Stimulated activated CD4-positive, alpha-beta T cell treated with anti-CD3 and anti-CD28 coated beads, Interleukin-15, amount 100 ng/mL, for 1 hour (primary cell): Measurements from ENCODE around the gene TECR.
"Not testable (repeated sequence)": the region's sequence is repeated elsewhere in the genome, so short reads cannot be mapped to it uniquely, and the experiment has no call there.

ENCODE experiments used
- DNase-seq, 2 donors: peaks; one replicate each; pipeline ENCODE4 v3.0.0-alpha.2; 2020; ENCODE audit warnings: low read depth in 1 of 2, low spot score in 1 of 2

TECR gene

DNA sequence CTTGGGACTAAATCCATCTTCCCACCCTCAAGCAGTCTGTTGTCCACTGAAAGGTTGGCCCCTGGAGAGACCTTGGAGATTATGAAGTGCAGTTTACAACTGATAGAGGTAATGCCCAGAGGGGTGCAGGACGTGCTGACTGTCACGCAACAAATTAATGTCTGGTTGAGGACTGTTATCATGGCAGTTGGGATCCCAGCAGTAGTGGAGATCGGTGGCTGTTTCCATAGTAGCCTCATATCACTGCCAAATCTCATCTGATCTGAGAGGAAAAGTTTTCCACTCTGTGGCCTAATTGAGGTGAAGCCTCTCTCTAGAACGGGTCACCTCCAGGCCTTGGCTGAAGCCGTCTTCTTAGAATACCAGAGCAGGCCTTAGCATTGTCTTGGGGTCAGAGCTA, 4.1 kb downstream of the TECR start:
- DNase-seq: no peak

DNA sequence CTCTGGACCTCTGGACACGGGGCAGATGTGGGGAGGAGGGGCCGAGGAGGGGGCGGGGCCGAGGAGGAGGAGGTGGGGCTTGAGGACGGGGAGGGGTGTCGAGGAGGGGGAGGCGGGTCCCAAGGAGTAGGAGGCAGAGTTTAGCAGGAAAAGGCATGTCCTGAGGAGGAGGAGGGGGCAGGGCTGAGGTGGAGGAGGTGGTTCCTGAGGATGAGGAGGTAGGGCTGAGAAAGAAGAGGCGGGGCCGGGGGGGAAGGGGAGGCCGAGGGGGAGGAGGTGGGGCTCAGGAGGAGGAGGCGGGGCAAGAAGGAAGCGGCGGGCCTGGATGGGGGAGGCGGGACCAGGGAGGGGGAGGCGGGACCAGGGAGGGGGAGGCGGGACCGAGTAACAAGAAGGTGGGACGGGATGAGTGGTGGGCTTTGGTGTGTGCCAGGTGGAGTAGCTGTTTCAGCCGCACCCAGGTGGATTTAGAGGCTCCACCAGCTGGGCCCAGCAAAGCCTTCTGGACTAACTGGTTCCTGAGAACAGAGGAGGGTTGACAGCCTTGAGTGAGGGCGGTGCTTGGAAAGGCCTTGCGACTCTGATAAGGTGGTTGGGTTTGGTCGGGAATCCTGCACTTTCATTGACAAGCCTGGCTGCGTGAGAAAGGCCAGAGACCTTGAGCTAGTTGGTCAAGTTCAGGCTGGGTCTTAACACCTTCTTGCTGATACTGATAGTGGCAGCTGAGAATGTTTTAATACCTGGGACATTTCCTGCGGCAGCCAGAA, 7.7 kb downstream of the TECR start:
- peak in 1 of 2 donors; percentile 26 for DNase-seq

DNA sequence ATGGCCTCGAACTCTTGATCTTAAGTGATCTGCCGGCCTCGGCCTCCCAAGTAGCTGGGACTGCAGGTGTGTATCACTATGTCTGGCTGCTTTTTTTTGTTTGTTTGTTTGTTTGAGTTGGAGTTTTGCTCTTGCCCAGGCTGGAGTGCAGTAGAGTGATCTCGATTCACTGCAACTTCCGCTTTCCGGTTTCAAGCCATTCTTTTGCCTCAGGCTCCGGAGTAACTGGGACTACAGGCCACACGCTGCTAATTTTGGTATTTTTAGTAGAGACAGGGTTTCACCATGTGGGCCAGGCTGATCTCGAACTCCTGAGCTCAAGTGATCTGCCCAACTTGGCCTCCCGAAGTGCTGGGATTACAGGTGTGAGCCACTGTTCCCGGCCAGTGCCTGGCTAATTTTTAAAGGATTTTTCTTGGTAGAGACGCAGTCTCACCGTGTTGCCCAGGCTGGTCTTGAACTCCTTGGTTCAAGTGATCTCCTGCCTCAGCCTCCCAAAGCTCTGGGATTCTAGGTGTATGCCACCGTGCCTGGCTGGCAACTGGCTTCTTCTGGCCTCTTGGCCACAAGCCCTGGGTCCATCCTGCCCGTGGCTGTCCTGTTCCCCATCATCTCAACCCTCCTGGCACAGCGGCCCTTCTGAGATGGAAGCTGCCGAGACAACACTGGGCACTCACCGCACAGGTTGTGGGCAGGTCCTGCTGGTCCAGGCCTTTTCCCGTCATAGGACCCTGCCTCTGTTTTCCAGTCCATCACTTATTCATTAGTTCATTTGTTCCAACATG, 11.5 kb downstream of the TECR start:
- no peak for DNase-seq

DNA sequence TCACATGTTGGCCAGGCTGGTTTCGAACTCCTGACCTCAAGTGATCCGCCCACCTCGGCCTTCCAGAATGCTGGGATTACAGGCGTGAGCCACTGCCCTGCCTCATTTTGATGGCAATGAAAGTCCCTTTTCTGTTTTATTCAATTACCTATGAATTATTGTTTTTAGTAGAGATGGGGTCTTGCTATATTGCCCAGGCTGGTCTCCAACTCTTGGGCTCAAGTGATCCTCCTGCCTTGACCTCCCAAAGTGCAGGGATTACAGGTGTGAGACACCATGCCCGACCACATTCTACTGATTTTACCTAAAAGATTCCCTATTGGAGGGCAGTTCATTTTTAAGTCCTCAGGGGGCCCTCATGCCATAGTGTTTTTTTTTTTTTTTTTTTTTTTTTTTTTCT, 12.6 kb downstream of the TECR start:
- DNase-seq: not testable (repeated sequence)

DNA sequence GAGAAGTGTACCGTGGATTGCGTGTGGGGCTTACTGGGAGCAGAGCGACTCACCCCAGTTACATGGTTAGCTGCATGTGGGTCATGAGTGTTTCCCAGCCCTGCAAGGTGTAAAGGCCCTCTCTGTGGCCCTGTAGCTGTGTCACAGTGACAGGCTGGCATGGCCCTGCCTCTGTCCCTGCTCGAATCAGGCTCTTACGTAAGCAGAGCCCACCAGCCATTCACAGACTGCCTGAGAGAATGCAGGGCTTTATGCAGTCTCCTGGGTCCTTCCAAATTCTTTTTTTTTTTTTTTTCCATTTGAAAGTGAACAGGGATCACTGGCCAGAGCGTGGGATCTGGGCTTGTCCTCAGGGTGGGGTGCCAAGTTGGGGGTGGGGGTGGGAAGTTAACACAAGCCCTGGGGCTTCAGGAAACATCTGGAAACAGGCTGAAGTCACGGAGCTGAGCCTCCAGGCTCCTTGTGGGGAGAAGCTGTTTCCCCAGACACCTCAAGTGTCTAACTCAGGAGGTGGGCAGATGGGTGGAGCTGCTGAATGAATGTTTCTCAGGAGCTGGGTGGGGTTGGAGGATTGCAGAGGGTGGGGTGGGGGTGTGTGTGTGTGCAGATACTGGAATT, 13.4 kb downstream of the TECR start:
- DNase-seq: no peak

DNA sequence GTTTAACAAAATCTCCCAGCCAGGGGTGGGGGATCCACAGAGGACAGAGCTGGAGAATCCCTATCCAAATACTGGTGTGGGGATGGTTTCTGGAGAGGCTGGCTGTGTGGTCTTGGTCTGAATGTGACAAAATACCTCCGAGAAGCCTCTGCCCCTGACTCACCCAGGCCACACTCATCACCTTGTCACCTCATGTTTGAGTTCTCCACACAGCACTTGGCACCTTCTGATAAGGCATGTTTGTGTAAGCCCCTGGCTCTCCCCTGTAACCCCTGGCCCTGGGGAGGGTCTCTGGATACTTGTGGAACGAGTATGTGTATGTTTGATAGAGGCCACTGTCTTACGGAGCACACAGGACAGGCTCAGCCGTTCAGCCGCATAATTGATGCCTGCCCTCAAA, 14.7 kb downstream of the TECR start:
- DNase-seq: no peak

DNA sequence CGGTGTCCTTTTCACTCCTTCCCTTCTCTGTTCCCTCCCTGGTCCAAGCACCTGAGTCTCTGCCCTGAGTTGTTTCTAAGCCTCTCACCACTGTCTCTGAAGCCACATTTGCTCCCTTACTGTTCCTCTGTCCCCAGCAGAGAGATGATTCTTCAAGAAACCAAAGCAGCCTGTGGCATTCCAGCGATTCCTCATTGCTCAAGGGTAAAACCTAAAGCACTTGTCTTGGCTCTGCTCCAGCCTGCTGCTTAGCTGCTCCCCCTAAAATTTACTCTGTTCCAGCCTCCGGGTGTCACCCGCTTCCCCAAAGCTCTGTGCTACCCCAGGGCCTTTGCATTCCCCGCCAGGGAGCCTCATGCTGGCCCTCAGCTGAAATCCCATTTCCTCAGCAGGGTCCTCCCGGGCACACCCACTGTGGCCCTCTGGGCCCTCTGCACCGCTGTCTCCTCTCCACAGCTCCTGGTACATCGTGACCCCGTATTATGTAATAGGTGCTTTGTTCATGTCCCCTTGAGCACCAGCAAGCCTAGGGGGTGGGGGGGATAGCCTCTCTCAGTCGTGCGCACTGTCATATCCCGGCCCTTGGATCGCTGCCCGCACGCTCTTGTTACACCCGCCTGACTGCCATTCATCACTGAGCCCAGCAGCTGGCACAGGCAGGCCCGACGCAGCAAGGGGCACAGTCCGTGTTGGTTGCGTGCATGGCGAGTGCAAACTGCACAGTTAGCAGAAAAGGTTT, 15.8 kb downstream of the TECR start:
- DNase-seq: no peak

DNA sequence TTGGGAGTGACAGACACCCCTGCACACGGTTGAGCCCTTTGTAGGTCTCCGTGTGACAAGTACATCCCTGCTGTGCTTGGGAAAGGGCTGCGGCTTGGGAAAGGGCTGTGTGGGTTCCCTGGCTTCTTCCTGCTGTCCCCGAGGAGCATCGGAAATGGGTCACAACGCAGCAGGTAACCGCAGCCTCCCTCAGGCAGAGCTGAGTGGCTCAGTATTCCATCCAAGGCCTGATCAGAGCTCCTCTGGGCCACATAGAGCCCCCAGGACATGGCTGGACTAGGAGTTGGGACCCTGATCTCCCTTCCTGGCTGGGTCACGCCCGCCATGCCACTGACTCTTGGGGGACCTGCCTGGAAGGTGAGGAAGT, 16.3 kb downstream of the TECR start:
- DNase-seq: no peak

DNA sequence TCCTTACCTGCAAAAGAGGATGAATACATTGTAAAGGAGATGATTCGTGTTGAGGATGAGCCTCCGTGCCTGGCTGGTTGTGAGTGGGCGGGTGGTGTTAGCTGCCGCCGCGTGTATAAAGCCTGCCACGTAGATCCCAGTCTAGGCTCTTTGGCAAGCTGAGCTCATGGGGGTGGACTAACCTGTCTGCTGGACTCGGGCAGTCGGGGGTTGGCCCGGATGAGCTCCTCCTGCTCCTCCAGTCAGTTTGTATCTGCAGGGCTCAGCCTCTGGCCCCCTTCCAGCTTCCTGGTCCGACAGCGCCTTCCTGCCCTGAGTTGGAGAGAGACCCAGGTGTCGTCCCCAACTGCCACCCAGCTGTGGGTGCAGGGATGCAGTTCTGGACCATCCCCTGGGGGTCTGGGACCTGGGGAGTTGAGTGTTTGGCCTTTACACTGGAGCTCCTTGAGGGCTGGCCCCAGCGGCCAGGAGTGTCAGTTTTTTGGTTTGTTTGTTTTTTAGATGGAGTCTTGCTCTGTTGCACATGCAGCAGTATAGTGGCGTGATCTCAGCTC, 20.9 kb downstream of the TECR start:
- no peak for DNase-seq

DNA sequence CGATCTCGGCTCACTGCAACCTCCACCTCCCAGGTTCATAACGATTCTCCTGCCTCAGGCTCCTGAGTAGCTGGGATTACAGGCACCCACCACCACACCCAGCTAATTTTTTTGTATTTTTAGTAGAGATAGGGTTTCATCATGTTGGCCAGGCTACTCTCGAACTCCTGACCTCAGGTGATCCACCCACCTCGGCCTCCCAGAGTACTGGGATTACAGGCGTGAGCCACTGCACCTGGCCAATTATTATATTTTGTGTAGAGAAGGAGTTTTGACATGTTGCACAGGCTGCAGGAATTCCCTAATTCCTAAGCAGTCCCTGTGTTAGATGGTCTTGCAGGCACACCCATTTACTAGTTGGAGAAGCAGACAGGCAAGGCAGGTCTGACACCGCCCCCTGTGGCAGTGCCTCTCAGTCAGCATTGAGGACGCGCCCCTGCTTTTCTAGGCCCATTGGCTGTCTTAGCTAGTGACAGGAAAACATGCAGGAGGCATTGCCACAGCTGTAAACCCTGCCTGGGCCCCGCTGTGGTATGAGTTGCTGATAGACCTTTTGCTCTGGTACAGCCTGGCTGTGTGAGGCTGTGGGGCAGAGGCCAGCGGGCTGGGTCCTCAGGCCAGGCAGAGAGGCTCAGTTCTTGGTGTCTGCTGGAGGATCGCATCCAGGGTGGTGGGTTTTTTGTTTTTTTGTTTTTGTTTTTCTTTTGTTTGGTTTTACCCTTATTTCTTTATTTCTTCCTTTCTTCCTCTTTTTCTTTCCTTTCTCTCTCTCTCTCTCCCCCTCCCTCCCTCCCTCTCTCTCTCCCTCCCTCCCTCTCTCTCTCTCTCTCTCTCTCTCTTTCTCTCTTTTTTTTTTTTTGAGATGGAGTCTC, 22.0 kb downstream of the TECR start:
- peak; percentile 51 to 63 for DNase-seq

DNA sequence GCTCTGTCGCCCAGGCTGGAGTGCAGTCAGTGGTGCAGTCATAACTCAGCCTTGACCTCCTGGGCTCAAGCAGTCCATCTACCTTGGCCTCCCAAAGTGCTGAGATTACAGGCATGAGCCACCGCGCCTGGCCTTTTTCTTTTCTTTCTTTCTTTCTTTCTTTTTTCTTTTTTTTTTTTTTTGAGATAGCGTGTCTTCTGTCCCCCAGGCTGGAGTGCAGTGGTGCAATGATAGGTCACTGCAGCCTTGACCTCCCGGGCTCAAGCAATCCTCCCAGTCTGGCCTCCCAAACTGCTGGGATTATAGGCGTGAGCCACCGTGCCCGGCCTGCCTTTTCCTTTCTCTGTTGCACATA, 22.6 kb downstream of the TECR start:
- DNase-seq: not testable (repeated sequence)

DNA sequence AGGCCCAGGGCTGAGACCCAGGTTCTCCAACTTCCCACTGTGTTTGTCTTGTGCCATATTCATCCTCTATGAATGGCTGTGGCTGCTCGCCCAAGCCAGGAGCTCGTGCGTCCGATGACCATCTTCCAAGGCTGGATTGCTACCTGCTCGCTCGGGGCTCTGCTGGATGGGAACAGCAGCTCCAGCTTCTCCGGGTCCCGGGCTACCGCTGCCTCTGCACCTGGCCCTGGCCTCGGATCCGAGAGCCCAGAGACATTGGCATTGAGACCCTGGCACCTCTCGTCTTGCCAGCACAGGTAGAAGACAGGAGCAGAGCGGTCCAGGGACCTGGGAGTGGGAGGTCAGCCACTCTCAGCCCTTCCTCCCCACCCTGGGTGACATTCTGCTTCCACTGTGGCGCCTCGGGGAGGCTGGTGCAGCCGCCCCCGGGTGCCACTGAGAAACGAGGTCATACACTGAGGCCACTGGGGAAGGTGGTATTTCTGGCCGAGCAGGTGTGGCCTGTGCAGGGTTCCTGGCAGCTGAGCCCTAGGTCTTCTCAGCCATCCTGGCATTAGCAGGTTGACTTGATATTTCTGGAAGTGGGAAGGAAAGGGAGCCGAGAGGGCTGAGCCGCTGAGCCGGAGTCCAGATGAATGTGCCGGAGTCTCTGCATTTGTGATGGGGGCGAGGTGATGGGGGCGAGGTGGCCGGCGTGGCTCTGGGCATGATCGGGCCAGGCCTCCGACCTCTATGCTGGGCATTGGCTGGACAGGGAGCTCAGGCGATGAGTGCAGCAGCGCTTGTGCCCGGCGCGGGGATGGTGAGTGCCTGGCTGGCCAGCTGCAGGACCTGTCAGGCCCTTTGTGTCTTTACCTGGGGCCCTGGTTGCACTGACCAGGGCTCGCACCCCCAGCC, 23.9 kb downstream of the TECR start:
- no peak for DNase-seq

DNA sequence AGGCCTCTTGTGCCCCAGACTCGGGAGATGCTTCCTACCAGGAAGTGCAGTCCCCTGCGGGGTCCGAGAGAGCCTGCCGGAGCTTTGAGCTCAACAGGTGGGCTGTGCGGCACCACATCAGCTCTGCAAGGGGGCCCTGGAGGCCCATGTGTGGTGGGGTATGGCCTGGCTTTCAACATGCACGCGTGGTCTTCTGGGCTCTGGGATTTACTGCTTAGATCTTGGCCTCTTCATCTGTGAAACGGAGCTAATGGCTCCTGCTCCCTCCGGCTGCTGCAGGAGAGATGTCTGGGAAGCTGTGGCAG, 24.5 kb downstream of the TECR start:
- DNase-seq: no peak

DNA sequence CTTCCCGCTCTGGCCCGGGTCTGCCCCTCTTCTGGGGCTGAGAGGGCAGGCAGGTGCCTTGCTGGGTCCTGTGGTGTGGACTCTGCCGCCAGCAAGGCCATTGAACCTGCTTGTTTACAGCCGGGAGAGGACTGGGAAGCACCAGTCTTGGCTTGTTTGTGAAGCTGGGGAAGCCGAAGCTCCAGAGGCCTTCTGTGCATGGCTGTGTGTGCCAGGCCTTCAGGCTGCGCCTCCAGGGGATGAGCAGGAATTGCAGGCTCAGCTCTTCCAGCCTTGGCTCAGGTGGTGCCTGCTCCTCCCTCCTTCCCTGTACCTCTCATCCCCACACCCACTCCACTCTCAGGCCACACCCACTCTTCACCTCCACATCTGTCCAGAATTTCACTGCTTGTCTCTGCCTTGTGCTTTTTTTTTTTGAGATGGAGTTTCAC, 25.0 kb downstream of the TECR start:
- no peak for DNase-seq

DNA sequence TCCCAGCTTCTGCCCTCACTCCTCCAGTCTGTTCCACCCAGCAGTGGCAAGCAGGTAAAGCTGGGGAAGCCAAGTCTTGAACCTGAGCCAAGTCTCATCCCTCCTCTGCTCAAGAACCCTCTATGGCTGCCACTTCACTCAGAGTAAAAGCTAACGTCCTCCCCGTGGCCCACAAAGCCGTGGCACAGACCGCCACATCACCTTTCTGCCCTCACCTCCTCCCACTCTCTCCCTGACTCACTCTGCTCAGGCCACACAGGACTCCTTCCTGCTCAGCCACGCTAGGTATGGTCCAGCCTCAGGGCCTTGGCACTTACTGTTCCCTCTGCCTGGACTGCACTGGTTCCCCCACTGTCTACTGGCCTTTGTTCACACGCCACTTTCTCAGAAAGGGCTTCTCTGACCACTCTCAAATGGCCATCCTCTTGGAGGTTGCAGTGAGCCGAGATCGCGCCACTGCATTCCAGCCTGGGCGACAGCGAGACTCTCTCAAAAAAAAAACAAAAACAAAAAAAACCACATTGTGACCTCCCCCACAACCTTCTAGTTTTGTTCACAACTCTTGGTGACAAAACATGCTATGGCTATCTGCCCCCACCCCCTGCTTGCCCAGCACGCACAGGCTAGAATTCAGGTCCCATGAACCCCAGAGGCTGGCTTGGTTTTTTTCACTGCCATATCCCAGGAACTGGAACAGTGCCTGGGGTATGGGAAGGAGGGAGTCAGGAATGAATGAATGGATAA, 26.7 kb downstream of the TECR start:
- DNase-seq: no peak

DNA sequence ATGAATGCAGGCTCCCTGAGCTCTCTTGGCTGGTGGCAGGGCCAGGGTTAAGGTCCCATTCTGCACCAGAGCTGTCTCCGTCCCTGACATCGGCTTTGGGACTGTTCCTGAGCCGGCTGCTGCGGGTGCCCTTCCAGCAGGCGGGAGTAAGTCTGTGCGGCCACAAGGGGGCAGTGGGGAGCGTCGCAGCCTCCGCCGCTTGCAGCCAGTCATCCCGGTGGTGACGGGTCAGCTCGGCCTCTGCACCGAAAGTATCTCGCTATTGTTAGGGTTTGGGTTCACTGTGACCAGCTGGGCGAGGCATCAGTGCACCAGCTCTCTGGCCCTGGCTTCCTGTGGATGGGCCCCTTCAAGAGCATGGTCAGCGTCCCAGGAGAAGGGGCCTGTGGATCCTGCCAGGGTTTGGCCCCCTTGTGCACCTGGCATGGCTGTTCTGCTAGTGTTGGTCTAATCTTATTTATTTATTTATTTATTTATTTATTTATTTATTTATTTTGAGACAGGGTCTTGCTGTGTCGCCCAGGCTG, 27.3 kb downstream of the TECR start:
- DNase-seq: peak; percentile 32 to 61

DNA sequence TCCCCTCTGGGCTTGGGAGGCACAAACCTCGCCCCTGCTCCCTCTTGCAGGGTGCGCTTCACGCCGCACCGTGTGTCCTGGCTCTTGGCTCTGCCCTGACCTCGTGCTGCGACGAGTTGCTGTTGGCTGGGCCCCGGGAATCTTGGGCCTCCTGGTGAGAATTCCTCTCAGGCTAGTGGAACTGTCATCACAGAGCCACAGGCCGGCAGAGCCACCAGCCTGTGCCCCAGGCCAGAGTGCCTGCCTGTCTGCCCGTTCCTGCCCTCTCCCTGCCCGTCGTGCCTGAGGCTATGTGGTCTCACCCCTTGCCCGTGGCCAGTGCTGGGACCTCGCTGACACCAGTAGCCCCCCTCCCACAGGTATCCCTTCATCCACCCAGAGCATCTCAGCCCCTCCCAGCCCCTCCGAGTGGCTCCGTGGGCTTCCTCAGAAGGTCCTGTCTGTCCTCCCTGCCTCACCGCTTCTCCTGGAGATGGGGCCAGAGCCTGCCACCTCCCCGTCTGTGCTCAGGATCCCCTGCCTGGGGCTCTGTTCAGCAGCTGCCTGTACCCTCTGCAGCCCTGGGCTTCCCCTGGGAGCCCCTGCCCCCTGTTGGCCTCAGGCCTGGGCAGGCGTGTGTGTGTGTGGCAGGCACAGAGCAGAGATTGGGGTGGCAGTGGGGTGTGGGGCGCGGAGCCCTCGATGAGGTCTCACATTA, 29.1 kb downstream of the TECR start:
- DNase-seq: no peak
